Heart right ventricle (tissue), 16 donors: ENCODE measurements around the gene ZNF438. TPM values are rescaled to one million over a fixed set of nuclear protein-coding genes. Genes with fewer than 3 reads are reported as not detected.

Experiments used
- ATAC-seq, 8 donors: fragments of 200-7000 bp; cut with Tn5 transposase; one replicate each; pipeline ENCODE4 v1.9.1; 2020; ENCODE audit warnings: mild to moderate bottlenecking in 8 of 8, moderate library complexity in 8 of 8, moderate number of reproducible peaks in 1 of 8
- DNase-seq, 2 donors: peaks; one replicate each; pipeline ENCODE4 v3.0.0-alpha.2; 2020
- H3K27ac ChIP-seq, 10 donors: fragments of 200-600 bp; sonication (generic) in 2 of 10; one replicate each; pipeline versions ENCODE4 v1.5.0 to v1.8.0; 2020 to 2022; ENCODE audit warnings: mild to moderate bottlenecking in 3 of 10
- H3K27me3 ChIP-seq, 7 donors: fragments of 200-600 bp; one replicate each; pipeline ENCODE4 v1.8.0; 2021 to 2022; ENCODE audit warnings: mild to moderate bottlenecking in 2 of 7
- H3K36me3 ChIP-seq, 9 donors: fragments of 200-600 bp; sonication (generic) in 1 of 9; one replicate each; pipeline versions ENCODE4 v1.5.0 to v1.8.0; 2020 to 2022; ENCODE audit warnings: mild to moderate bottlenecking in 2 of 9
- H3K4me1 ChIP-seq, 9 donors: fragments of 200-600 bp; sonication (generic) in 1 of 9; one replicate each; pipeline versions ENCODE4 v1.5.0 to v1.8.0; 2020 to 2022; ENCODE audit warnings: mild to moderate bottlenecking in 4 of 9
- H3K4me3 ChIP-seq, 10 donors: fragments of 200-600 bp; sonication (generic) in 2 of 10; one replicate each; pipeline versions ENCODE4 v1.5.0 to v1.8.0; 2020 to 2022; ENCODE audit warnings: mild to moderate bottlenecking in 7 of 10, moderate library complexity in 2 of 10
- H3K9me3 ChIP-seq, 11 donors: fragments of 200-600 bp in 10 of 11; sonication (generic) in 2 of 11; one replicate each; pipeline versions ENCODE4 v1.5.0 to v1.8.0; 2013 to 2022; ENCODE audit warnings: mild to moderate bottlenecking in 2 of 11, control low read depth in 1 of 11, moderate library complexity in 1 of 11
- CTCF ChIP-seq, 9 donors: fragments of 200-600 bp; sonication (generic) in 2 of 9; IDR thresholded peaks; one replicate each; pipeline versions ENCODE4 v1.5.0 to v1.8.0; 2021 to 2022; ENCODE audit warnings: antibody characterized with exemption in 9 of 9, mild to moderate bottlenecking in 5 of 9, moderate library complexity in 1 of 9
- WGBS, 2 donors: extraction: QIAGEN DNeasy Blood & Tissue Kit; methylation state at CpG; one replicate each; pipeline ENCODE4 v1.1.7; 2013; ENCODE audit warnings: inconsistent platforms in 1 of 2; 5-methylcytosine and 5-hydroxymethylcytosine counted together
- intact Hi-C, 10 donors: fragments of 100-400 bp; cut with DNase I; formaldehyde crosslinking; loops; one replicate each; pipeline versions ENCODE4 v1.11.1 to v1.14.2; 2022
- polyA plus RNA-seq, 2 donors: library from polyadenylated mRNA; stranded (reverse); fragments of 200-250 nt; gene quantifications; one replicate each; pipeline ENCODE4 v1.2.3, GENCODE V29; 2013
- total RNA-seq, 10 donors: library from RNA; stranded (reverse); fragmentation: NEBNext Ultra II Directional in 3 of 10; extraction: Animal tissue kit (Norgen Biotek cat#: 25700) in 3 of 10; gene quantifications; one replicate each; pipeline versions ENCODE4 v1.2.1 to v1.2.4, GENCODE V29; 2021 to 2023
- donor health status: Arrhythmogenic right ventricular cardiomyopathy.
- donor health status: ischemic (EF 13 %, LVEDD 7.1; RV severe dilation, severe dysfunction).
- donor health status: healthy with polysubstance abuse.
- donor health status: DM: no; HTN: yes; CAD: no.
- donor health status: DM: no; HTN: no; CAD: no.
- donor health status: ischemic (EF 25% LVEDD 6.9; RV normal size, moderate dysfunction).
- donor health status: ischemic (EF 25% LVEDD 5.7; RV mildly dilated, moderate dysfunction).
- donor health status: healthy.
- donor health status: DM: yes; HTN: yes; CAD: no.
- donor health status: Ischemic cardiomyopathy.
- donor health status: ischemic (EF 35%, LVEDD 5.7; RV mildly dilated, moderate dysfunction).
- donor health status: nonischemic (EF 11% LVEDD 7.7; RV severe dilation, severe dysfunction).
- donor health status: DM: yes; HTN: yes; CAD: no.
- donor health status: PGD.
- donor health status: ischemic (EF 29% LVEDD 5.4; RV normal size, mild dysfunction).
- donor health status: nonischemic (EF 23%, LVEDD 6.1; RV moderate dilation, normal function).

The ZNF438 gene
- total and polyA plus RNA-seq, 12 donors = 7.8 to 21.1 (median 12.4) TPM

GRCh38 chr10:30812018-30812851 lies 219.4 kb downstream of the ZNF438 start:
- intact Hi-C loops = no loop called here
- 25 to 35% methylated on average over 16 of the region's 16 CpGs for WGBS, 2 donors
- ATAC-seq (peak; percentile 42 to 79 (median 62)), DNase-seq (peak; percentile 37 to 44)
- peak overlapping the region in 3 of 10 donors; percentile 13 to 18 (median 16) for H3K4me3 ChIP-seq
- no peaks in the 10 kb centered on the region for H3K27me3 ChIP-seq
- peak overlapping the region; percentile 43 to 79 (median 70) for H3K27ac ChIP-seq
- TF ChIP-seq CTCF (IDR thresholded peaks at IDR 0.05) = no peak
- no peaks in the 10 kb centered on the region for H3K9me3 ChIP-seq
- no peaks in the 10 kb centered on the region for H3K36me3 ChIP-seq
- H3K4me1 ChIP-seq = peaks cover 11 to 62% (median 34%) of the 10 kb centered on the region in 9 donors

DNA sequence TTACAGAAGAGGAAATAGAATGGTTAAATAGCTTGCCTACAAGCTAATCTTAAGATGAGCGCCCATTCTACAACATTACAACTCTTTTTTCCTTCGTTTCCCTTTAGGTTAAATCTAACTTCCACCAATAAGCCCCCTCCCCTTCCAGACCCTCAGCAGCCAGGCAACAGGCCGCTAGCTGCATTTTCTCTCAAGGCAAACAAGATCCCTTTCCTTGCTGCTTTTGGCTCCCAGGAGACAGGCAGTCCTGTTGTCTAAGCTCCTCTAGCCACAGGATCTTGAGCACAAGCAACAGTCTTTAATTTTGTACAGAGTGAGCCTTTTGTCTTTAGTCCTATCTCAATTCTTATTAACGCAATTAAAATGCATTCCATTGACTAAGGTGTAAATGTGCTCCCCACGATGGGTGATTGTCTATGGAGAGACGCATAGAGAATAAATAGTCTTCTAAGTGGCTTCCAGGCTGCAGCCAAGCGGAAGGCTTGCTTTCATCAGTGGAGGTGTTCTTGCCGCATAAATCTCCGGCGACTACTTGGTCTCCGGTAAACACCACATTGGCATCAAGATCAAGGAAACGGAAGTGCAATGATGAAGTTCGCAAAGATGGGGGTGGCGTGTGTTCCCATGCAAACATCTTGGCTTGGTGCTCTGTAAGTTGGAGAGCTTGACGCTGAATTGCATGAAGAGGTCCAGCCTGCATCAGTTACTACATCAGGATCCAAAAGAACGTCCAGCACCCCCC lies 220.2 kb downstream of the ZNF438 start:
- 55 to 71% methylated on average over 16 of the region's 16 CpGs for WGBS, 2 donors
- DNase-seq = no peak
- peak in 7 of 8 donors; percentile 10 to 42 (median 29) for ATAC-seq
- no peaks in the 10 kb centered on the region for H3K27me3 ChIP-seq
- H3K4me3 ChIP-seq = peak overlapping the region in 1 of 10 donors; percentile 18
- H3K4me1 ChIP-seq = peaks cover 11 to 54% (median 30%) of the 10 kb centered on the region in 9 donors
- intact Hi-C loops = no loop called here
- no peaks in the 10 kb centered on the region for H3K36me3 ChIP-seq
- TF ChIP-seq CTCF (IDR thresholded peaks at IDR 0.05) = no peak
- peak overlapping the region in 9 of 10 donors; percentile 43 to 79 (median 76) for H3K27ac ChIP-seq
- H3K9me3 ChIP-seq = no peaks in the 10 kb centered on the region

- Histone ChIP-seq H3K9me3 (no peaks in the 10 kb centered on the region), H3K4me3 (no peak overlapping the region), H3K27me3 (no peaks in the 10 kb centered on the region), H3K36me3 (no peaks in the 10 kb centered on the region), H3K27ac (peak overlapping the region in 1 of 10 donors; percentile 16), H3K4me1 (peaks cover 11 to 46% (median 30%) of the 10 kb centered on the region in 9 donors)
- no peak for TF ChIP-seq CTCF (IDR thresholded peaks at IDR 0.05)
- intact Hi-C loops = no loop called here
- DNase-seq (no peak), ATAC-seq (no peak)
- WGBS, 2 donors = 91 to 95% methylated on average over 5 of the region's 5 CpGs
Observed at GRCh38 chr10:30810416-30810815, 221.2 kb downstream of the ZNF438 start.

DNA sequence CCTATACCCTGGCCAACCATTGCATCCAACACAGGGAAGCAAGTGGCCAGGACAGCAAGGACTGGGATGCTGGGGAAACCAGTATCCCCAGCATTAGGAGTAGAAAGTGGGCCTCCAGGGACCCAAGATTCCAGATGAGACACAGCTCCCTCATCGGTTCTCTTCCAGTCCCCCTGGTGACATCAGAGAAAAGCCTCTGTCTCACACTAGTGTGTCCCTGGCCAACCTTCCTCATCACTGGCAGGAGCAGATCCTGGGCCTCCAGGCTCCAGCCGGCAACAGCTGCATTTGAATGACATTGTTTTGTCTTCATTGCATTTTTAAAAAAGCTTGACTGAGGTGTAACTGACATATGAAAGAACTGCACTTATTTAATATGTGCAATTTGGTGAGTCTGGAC lies 224.8 kb downstream of the ZNF438 start:
- H3K27ac ChIP-seq = peak overlapping the region in 5 of 10 donors; percentile 15 to 73 (median 53)

More for the DNA sequence above, 224.8 kb downstream of the ZNF438 start:
- no peak overlapping the region for H3K4me3 ChIP-seq
- intact Hi-C loops = no loop called here
- H3K9me3 ChIP-seq = no peaks in the 10 kb centered on the region
- H3K27me3 ChIP-seq = no peaks in the 10 kb centered on the region
- DNase-seq (no peak), ATAC-seq (peak in 1 of 8 donors; percentile 18)
- TF ChIP-seq CTCF (IDR thresholded peaks at IDR 0.05) = no peak
- WGBS, 2 donors = 80 to 85% methylated on average over 2 of the region's 2 CpGs
- H3K4me1 ChIP-seq = peaks cover 2 to 28% (median 13%) of the 10 kb centered on the region in 9 donors
- H3K36me3 ChIP-seq = no peaks in the 10 kb centered on the region
